ENCODE data around the gene DIAPH2. TPM values are rescaled to one million over a fixed set of nuclear protein-coding genes. Genes with fewer than 3 reads are reported as not detected.

Gene DIAPH2
- total and polyA plus RNA-seq, 2 donors (not counting 1 experiment from before 2014, with no cell fraction given) = 16.8 to 18.5 TPM

GRCh38 chrX:96756491-96756890 lies 71.8 kb downstream of the DIAPH2 start:
- Histone ChIP-seq H4K20me1 (ENCODE audit: control insufficient read depth, extremely low read depth, insufficient read depth, low read length) (no peaks in the 10 kb centered on the region), H3K4me3 (replicated peaks in 1 of 4; ENCODE audit: control extremely low read depth in 1 of 4, insufficient read depth in 1 of 4, low read depth in 3 of 4, low read length in 4 of 4) (no peak overlapping the region), H3K27me3 (ENCODE audit: control insufficient read depth, insufficient read depth, low read length) (no peaks in the 10 kb centered on the region), H3K79me2 (ENCODE audit: control insufficient read depth, insufficient read depth, low read length) (no peaks in the 10 kb centered on the region), H2AFZ (ENCODE audit: low read length) (no peak overlapping the region), H3K4me2 (ENCODE audit: extremely low read depth, insufficient read depth, low read length) (no peak overlapping the region), H3K36me3 (ENCODE audit: control insufficient read depth, insufficient read depth, low read length) (no peaks in the 10 kb centered on the region), H3K9me3 (ENCODE audit: control insufficient read depth, insufficient read depth, low read depth, low read length) (no peaks in the 10 kb centered on the region), H3K9ac (ENCODE audit: insufficient read depth, low read length) (no peak overlapping the region), H3K27ac (ENCODE audit: insufficient read depth, low read length) (no peak overlapping the region), H3K4me1 (ENCODE audit: control insufficient read depth, extremely low read depth, insufficient read depth, low read length) (no peaks in the 10 kb centered on the region)
- TF ChIP-seq EZH2 (IDR thresholded peaks at IDR 0.05; ENCODE audit: low read length, missing control alignments) (no peak), CTCF (conservative IDR thresholded peaks at IDR 0.05 in 1 of 2, IDR thresholded peaks at IDR 0.05 in 1 of 2; ENCODE audit: low read depth in 1 of 2, low read length in 2 of 2) (no peak)
- no peak for DNase-seq (ENCODE audit: low read depth in 2 of 2)

GRCh38 chrX:96761566-96761965 lies 76.9 kb downstream of the DIAPH2 start:
- no peak overlapping the region for H3K4me2 ChIP-seq (ENCODE audit: extremely low read depth, insufficient read depth, low read length)
- no peaks in the 10 kb centered on the region for H3K4me1 ChIP-seq (ENCODE audit: control insufficient read depth, extremely low read depth, insufficient read depth, low read length)
- no peak overlapping the region for H2AFZ ChIP-seq (ENCODE audit: low read length)

GRCh38 chrX:96763608-96764007 lies 79.0 kb downstream of the DIAPH2 start:
- Histone ChIP-seq H4K20me1 (ENCODE audit: control insufficient read depth, extremely low read depth, insufficient read depth, low read length) (no peaks in the 10 kb centered on the region), H2AFZ (ENCODE audit: low read length) (no peak overlapping the region), H3K27me3 (ENCODE audit: control insufficient read depth, insufficient read depth, low read length) (no peaks in the 10 kb centered on the region), H3K4me1 (ENCODE audit: control insufficient read depth, extremely low read depth, insufficient read depth, low read length) (no peaks in the 10 kb centered on the region), H3K4me2 (ENCODE audit: extremely low read depth, insufficient read depth, low read length) (no peak overlapping the region), H3K9me3 (ENCODE audit: control insufficient read depth, insufficient read depth, low read depth, low read length) (no peaks in the 10 kb centered on the region), H3K36me3 (ENCODE audit: control insufficient read depth, insufficient read depth, low read length) (no peaks in the 10 kb centered on the region), H3K9ac (ENCODE audit: insufficient read depth, low read length) (no peak overlapping the region), H3K27ac (ENCODE audit: insufficient read depth, low read length) (no peak overlapping the region), H3K4me3 (replicated peaks in 1 of 4; ENCODE audit: control extremely low read depth in 1 of 4, insufficient read depth in 1 of 4, low read depth in 3 of 4, low read length in 4 of 4) (no peak overlapping the region), H3K79me2 (ENCODE audit: control insufficient read depth, insufficient read depth, low read length) (no peaks in the 10 kb centered on the region)
- no peak for DNase-seq (ENCODE audit: low read depth in 2 of 2)
- no peak for TF ChIP-seq CTCF (conservative IDR thresholded peaks at IDR 0.05 in 1 of 2, IDR thresholded peaks at IDR 0.05 in 1 of 2; ENCODE audit: low read depth in 1 of 2, low read length in 2 of 2)
- no peak for TF ChIP-seq EZH2 (IDR thresholded peaks at IDR 0.05; ENCODE audit: low read length, missing control alignments)

More at GRCh38 chrX:96761566-96761965, 76.9 kb downstream of the DIAPH2 start:
- Histone ChIP-seq H3K9me3 (ENCODE audit: control insufficient read depth, insufficient read depth, low read depth, low read length) (no peaks in the 10 kb centered on the region), H4K20me1 (ENCODE audit: control insufficient read depth, extremely low read depth, insufficient read depth, low read length) (no peaks in the 10 kb centered on the region), H3K9ac (ENCODE audit: insufficient read depth, low read length) (no peak overlapping the region), H3K4me3 (replicated peaks in 1 of 4; ENCODE audit: control extremely low read depth in 1 of 4, insufficient read depth in 1 of 4, low read depth in 3 of 4, low read length in 4 of 4) (no peak overlapping the region), H3K27me3 (ENCODE audit: control insufficient read depth, insufficient read depth, low read length) (no peaks in the 10 kb centered on the region), H3K36me3 (ENCODE audit: control insufficient read depth, insufficient read depth, low read length) (no peaks in the 10 kb centered on the region), H3K79me2 (ENCODE audit: control insufficient read depth, insufficient read depth, low read length) (no peaks in the 10 kb centered on the region), H3K27ac (ENCODE audit: insufficient read depth, low read length) (no peak overlapping the region)
- no peak for DNase-seq (ENCODE audit: low read depth in 2 of 2)
- TF ChIP-seq EZH2 (IDR thresholded peaks at IDR 0.05; ENCODE audit: low read length, missing control alignments) = no peak
- no peak for TF ChIP-seq CTCF (conservative IDR thresholded peaks at IDR 0.05 in 1 of 2, IDR thresholded peaks at IDR 0.05 in 1 of 2; ENCODE audit: low read depth in 1 of 2, low read length in 2 of 2)

Measured in fibroblast of lung (primary cell).